Tracheal epithelial cell (primary cell): ENCODE data around the gene F8A2. TPM values are rescaled to one million over a fixed set of nuclear protein-coding genes. Genes with fewer than 3 reads are reported as not detected.

ENCODE experiments used
- total RNA-seq: library from RNA; depleted of rRNA; stranded (reverse); fragments of >200 nt; gene quantifications from 2 replicates; pipeline ENCODE4 v1.2.1, GENCODE V29; 2014

F8A2 gene
- total RNA-seq, result 0.96 TPM in 1 of 2 replicates, not detected in the other

GRCh38 chrX:155381843-155382528 is at the start of gene F8A2:
Gene F8A2, plus strand, starts transcription at chrX:155382095. Its CDS starts 20 bp downstream, at chrX:155382115.

GRCh38 chrX:155334486-155335336 is 47.2 kb upstream of the F8A2 start, which contains the start of gene CLIC2:
Gene CLIC2, minus strand, starts transcription at chrX:155334614. Its CDS starts 187 bp downstream, at chrX:155334427.

Other genes starting within 250 kb of the F8A2 start
- gene VBP1, start 165.6 kb upstream of the F8A2 start, total RNA-seq, result 58.8 and 76.5 TPM in 2 replicates
- gene RAB39B, start 117.6 kb upstream of the F8A2 start, total RNA-seq, result under 0.01 and 0.21 TPM in 2 replicates
- under 0.01 and 1.7 TPM in 2 replicates for gene CLIC2, start 47.5 kb upstream of the F8A2 start, total RNA-seq
- gene F8A3, start 76.5 kb downstream of the F8A2 start, total RNA-seq, result 5.3 TPM in 1 of 2 replicates, not detected in the other
- gene SPRY3, start 230.5 kb downstream of the F8A2 start, total RNA-seq, result 0.21 and 0.24 TPM in 2 replicates
- gene TMLHE, start 230.9 kb downstream of the F8A2 start, total RNA-seq, result 9.2 and 12.5 TPM in 2 replicates